Astrocyte of the cerebellum (primary cell): ENCODE data around the gene MRPL17.

ENCODE experiments used
- DNase-seq: peaks from one replicate; pipeline ENCODE4 v3.0.0-alpha.2; 2011; ENCODE audit warnings: low read depth
- H3K4me3 ChIP-seq: 2 replicates; pipeline ENCODE4 v1.5.1; 2011; ENCODE audit warnings: mild to moderate bottlenecking, low read depth, low read length, moderate library complexity
- in situ Hi-C: cut with HindIII; loops from 2 replicates; pipeline ENCODE4 v1.10.0; 2017; ENCODE audit warnings: low sequenced_read_pairs
- TF ChIP-seq, protein P1 (sequence below): IDR thresholded peaks from 2 replicates; pipeline ENCODE4 v1.5.1; 2012; ENCODE audit warnings: low read length, low read depth, moderate library complexity, mild to moderate bottlenecking; ENCODE audit errors: missing control alignments

The MRPL17 gene

DNA sequence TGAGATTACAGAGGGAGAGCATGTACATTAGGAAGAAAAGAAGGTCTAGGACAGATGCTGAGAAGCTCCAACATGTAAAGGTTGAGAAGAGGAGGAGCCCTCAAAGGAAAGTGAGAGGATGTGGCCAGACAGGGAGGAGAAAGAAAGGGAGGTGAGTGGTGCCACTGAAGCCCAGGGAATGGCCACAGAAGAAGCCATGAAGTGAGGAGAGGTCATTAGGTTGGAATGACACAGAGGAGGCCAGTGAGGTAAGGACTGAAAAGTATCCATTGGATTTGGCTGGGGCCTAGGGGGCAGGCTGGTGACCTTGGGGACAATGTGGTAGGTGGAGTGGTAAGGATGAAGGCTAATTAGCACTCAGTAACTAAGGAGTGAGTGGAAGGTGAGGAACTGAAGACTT lies 24.5 kb downstream of the MRPL17 start:
- no peak overlapping the region for H3K4me3 ChIP-seq
- TF ChIP-seq, protein P1, sequence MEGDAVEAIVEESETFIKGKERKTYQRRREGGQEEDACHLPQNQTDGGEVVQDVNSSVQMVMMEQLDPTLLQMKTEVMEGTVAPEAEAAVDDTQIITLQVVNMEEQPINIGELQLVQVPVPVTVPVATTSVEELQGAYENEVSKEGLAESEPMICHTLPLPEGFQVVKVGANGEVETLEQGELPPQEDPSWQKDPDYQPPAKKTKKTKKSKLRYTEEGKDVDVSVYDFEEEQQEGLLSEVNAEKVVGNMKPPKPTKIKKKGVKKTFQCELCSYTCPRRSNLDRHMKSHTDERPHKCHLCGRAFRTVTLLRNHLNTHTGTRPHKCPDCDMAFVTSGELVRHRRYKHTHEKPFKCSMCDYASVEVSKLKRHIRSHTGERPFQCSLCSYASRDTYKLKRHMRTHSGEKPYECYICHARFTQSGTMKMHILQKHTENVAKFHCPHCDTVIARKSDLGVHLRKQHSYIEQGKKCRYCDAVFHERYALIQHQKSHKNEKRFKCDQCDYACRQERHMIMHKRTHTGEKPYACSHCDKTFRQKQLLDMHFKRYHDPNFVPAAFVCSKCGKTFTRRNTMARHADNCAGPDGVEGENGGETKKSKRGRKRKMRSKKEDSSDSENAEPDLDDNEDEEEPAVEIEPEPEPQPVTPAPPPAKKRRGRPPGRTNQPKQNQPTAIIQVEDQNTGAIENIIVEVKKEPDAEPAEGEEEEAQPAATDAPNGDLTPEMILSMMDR, result no peak
- in situ Hi-C loops, result no loop called here
- no peak for DNase-seq

DNA sequence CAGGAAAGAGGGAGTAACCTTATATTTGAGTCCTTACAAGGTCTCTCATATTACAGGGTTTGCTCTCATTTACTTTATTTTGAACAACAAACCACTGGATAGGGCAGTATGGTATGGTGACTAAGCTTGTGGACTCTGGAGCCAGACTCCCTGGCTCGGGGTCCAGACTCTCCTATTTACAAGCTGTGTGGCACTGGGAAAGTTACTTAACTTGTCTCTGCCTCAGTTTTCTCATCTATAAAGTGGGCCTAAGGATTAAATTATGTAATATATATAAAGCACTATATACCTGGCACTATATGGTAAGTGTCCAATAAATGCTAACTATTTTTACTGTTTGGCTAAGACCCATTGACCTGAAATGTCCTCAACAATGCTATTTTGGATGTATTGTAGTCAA lies 25.8 kb downstream of the MRPL17 start:
- TF ChIP-seq, protein P1, result no peak
- in situ Hi-C loops, result no loop called here
- no peak overlapping the region for H3K4me3 ChIP-seq
- no peak for DNase-seq

DNA sequence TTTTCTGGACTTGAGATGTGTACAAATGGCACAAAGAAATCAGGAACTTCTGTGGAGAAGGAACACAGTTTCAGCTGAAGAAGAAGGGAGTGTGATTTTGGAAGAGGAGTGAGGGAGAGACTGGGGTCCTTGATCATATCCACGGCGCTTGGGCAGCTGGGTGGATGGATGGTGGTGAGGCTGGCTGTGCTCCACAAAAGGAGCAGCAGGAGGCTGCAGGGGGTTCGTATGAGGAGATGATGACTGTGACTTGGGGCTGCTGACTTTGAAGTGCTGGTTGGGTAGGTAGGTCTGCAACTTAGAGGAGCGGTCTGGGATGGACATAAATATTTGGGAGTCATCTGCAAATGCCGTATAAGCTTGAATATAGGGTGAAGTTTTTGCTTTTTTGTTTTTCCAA lies 26.2 kb downstream of the MRPL17 start:
- in situ Hi-C loops, result no loop called here
- H3K4me3 ChIP-seq, result no peak overlapping the region
- TF ChIP-seq, protein P1, result no peak
- no peak for DNase-seq

DNA sequence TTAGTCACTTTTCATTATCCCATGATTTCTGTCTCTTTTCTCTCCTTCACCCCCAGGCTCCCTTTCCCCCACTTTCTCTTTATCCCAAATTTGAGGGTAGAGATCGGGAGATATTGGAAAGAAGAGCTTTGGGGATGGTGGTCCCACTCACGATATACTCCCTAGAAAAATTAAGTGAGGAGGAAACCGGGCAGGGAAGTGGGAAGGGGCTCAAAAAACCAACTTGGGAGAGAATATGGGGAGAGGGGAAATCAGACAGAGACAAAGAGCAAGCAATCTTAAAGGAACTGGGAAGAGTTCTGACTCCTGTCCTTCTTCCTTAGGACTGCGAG lies 26.6 kb downstream of the MRPL17 start:
- in situ Hi-C loops, result no loop called here
- H3K4me3 ChIP-seq, result peak overlapping the region; percentile 55
- TF ChIP-seq, protein P1, result no peak

DNA sequence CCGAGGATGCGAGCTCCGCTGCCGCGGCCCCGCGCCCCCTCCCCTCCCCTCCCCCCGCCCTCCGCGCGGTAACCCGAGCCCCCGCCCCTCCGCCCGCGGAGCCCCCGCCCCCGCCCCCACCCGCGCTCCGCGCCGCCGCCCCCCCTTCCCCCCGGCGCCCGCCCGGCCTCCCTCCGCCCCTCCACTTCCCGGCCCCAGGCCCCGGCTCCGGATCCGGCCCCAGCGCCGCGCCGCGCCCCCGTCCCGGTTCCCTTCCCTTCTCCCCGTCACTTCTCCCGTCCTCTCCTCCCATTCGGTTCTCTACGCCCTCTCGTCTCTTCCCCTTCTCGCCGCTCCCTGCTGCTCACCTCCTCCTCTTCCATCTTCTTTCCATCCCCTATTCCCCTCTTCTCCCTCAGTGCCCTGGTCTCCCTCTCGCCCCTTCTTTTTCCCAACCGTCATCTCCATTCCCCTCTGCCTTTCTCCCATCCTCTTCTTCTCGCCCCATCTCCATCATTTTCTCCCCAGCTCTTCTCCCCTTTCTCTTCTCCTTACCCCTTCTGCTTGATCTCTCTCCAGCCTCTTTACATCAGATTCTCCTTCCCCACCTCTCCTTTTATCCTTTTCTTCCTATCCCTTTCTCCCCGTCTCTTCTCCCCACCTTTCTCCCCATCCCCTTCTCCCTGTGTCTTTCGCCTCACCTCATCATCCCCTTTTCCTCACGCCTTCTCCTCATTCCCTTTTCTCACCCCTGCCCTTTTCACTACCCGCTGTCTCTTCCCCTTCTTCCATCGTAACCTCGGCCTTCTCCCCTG lies 27.2 kb downstream of the MRPL17 start, which contains the start of gene DCHS1:
Gene DCHS1, minus strand, starts transcription at position 20 of the 794 bp plus-strand sequence. CDS start 14,196 bp downstream, outside the sequence.
- peak within 1 kb of the TSS; percentile 55 for H3K4me3 ChIP-seq
- in situ Hi-C loops, result no loop called here
- DNase-seq, result no peak
- TF ChIP-seq, protein P1, result no peak

More for the DNA sequence above, 26.6 kb downstream of the MRPL17 start:
- no peak for DNase-seq

DNA sequence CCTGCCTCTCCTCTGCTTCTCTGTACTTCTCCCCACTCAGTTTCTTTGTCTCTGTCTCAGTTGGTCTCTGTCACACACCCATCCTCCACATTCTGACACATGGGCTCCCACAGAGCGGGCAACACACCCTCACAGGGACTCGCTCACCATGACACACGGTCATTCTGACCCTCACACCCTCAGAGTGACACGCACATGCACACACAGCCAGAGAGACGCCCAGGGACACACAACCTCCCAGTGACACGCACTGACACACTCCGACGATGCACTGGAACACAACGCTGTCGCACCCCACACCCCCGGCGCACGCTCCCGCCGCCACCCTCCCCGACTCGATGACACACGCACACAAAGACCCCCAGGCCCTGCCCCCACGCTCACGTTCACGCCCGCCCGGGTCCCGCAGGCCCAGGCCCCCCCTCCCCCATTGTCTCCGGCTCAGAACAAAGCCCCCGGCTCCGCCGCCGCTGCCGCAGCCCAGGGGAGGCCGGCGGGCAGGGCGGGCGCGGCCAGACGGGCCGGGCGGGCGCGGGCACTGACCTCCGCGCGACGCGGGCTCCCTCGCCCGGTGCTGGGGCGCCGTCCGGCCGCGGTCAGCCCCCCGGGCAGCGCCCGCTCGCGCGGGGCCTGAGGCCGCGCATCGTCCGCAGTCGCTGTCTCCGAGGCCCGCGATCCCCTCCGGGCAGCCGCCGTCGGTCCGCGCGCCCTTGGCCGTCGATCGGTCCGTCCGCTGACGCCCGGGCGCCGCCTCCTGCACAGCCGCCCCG lies 27.9 kb downstream of the MRPL17 start:
- in situ Hi-C loops, result no loop called here
- peak overlapping the region; percentile 55 for H3K4me3 ChIP-seq

More for the DNA sequence above, 27.9 kb downstream of the MRPL17 start:
- DNase-seq, result no peak
- TF ChIP-seq, protein P1, result no peak
